Progenitor cell of endocrine pancreas (in vitro differentiated cells): ENCODE measurements around the gene OR7G2. TPM values are rescaled to one million over a fixed set of nuclear protein-coding genes. Genes with fewer than 3 reads are reported as not detected.

Experiments
- DNase-seq: peaks from one replicate; pipeline ENCODE4 v3.0.0; 2021; ENCODE audit warnings: low spot score; ENCODE audit not compliant: unreplicated experiment
- H3K27ac Mint-ChIP-seq: 2 replicates; pipeline ENCODE4 v1.8.0; 2021; ENCODE audit warnings: mild to moderate bottlenecking, moderate library complexity, mixed read lengths
- H3K27me3 Mint-ChIP-seq: 2 replicates; pipeline ENCODE4 v1.8.0; 2021; ENCODE audit warnings: mixed read lengths
- H3K36me3 Mint-ChIP-seq: 2 replicates; pipeline ENCODE4 v1.8.0; 2022; ENCODE audit warnings: mixed read lengths; ENCODE audit not compliant: insufficient read depth
- H3K4me1 Mint-ChIP-seq: 2 replicates; pipeline ENCODE4 v1.8.0; 2021; ENCODE audit warnings: low read depth, mixed read lengths
- H3K4me3 Mint-ChIP-seq: 2 replicates; pipeline ENCODE4 v1.8.0; 2021; ENCODE audit warnings: low read depth, mild to moderate bottlenecking, moderate library complexity, mixed read lengths
- H3K9me3 Mint-ChIP-seq: 2 replicates; pipeline ENCODE4 v1.8.0; 2021; ENCODE audit warnings: low read depth, mixed read lengths
- CTCF ChIP-seq: fragments of 200-600 bp; sonication (generic); IDR thresholded peaks from one replicate; pipeline ENCODE4 v1.5.0; 2021; ENCODE audit warnings: antibody characterized with exemption, mild to moderate bottlenecking; ENCODE audit not compliant: unreplicated experiment
- total RNA-seq: library from RNA; stranded (reverse); gene quantifications from 2 replicates; pipeline ENCODE4 v1.2.1, GENCODE V29; 2021

OR7G2 gene
- total RNA-seq, 1 donor from 2014 or later = not detected

GRCh38 chr19:9116547-9116946, 9.3 kb upstream of the OR7G2 start:
- Mint-ChIP-seq H3K27ac (no peak overlapping the region), H3K4me1 (no peaks in the 10 kb centered on the region)

GRCh38 chr19:9115307-9115813, 8.1 kb upstream of the OR7G2 start, which contains the start of gene OR7G1:
Gene OR7G1, minus strand, starts transcription at chr19:9115763. Its CDS starts 0 bp downstream, at chr19:9115763.
- DNase-seq = no peak
- H3K4me3 Mint-ChIP-seq = no peak within 1 kb of the TSS
- TF ChIP-seq CTCF = no peak
- H3K4me1 Mint-ChIP-seq = no peaks in the 10 kb centered on the region
- H3K27me3 Mint-ChIP-seq = no peaks in the 10 kb centered on the region
- peaks cover 35% of the 10 kb centered on the region for H3K9me3 Mint-ChIP-seq
- H3K36me3 Mint-ChIP-seq = peaks cover 2% of the 10 kb centered on the region
- no peak within 1 kb of the TSS for H3K27ac Mint-ChIP-seq

More at GRCh38 chr19:9116547-9116946, 9.3 kb upstream of the OR7G2 start:
- peaks cover 2% of the 10 kb centered on the region for H3K36me3 Mint-ChIP-seq
- H3K27me3 Mint-ChIP-seq = no peaks in the 10 kb centered on the region
- H3K4me3 Mint-ChIP-seq = no peak overlapping the region
- no peak for TF ChIP-seq CTCF
- no peak for DNase-seq
- H3K9me3 Mint-ChIP-seq = peaks cover 36% of the 10 kb centered on the region

- peaks cover 6% of the 10 kb centered on the region for H3K36me3 Mint-ChIP-seq
- no peak for DNase-seq
- no peaks in the 10 kb centered on the region for H3K4me1 Mint-ChIP-seq
- H3K27ac Mint-ChIP-seq = no peak overlapping the region
- TF ChIP-seq CTCF = no peak
- H3K4me3 Mint-ChIP-seq = no peak overlapping the region
- H3K9me3 Mint-ChIP-seq = peaks cover 31% of the 10 kb centered on the region
- no peaks in the 10 kb centered on the region for H3K27me3 Mint-ChIP-seq
Observed at GRCh38 chr19:9109959-9110358, 2.7 kb upstream of the OR7G2 start.

GRCh38 chr19:9086761-9087160, 20.5 kb downstream of the OR7G2 start, which contains the start of gene OR1M1:
Gene OR1M1, plus strand, starts transcription at chr19:9087061. Its CDS starts 6,184 bp downstream, at chr19:9093245.
- no peaks in the 10 kb centered on the region for H3K36me3 Mint-ChIP-seq
- DNase-seq = no peak
- H3K27ac Mint-ChIP-seq = no peak within 1 kb of the TSS
- H3K27me3 Mint-ChIP-seq = peaks cover 6% of the 10 kb centered on the region
- H3K4me1 Mint-ChIP-seq = no peaks in the 10 kb centered on the region
- H3K4me3 Mint-ChIP-seq = no peak within 1 kb of the TSS
- TF ChIP-seq CTCF = no peak
- H3K9me3 Mint-ChIP-seq = peaks cover 6% of the 10 kb centered on the region

- H3K27me3 Mint-ChIP-seq = no peaks in the 10 kb centered on the region
- no peaks in the 10 kb centered on the region for H3K9me3 Mint-ChIP-seq
- H3K27ac Mint-ChIP-seq = peak overlapping the region; percentile 81
- DNase-seq = no peak
- H3K4me1 Mint-ChIP-seq = peaks cover 34% of the 10 kb centered on the region
- no peaks in the 10 kb centered on the region for H3K36me3 Mint-ChIP-seq
- TF ChIP-seq CTCF = no peak
- no peak overlapping the region for H3K4me3 Mint-ChIP-seq
Observed at GRCh38 chr19:9078651-9079050, 28.6 kb downstream of the OR7G2 start.
